Measurements from ENCODE around the gene MIX23.

- TF ChIP-seq CTCF (IDR thresholded peaks at IDR 0.05): no peak
- no peak for TF ChIP-seq POLR2A (IDR thresholded peaks at IDR 0.05)
These were observed 14.2 kb upstream of the MIX23 start for GRCh38 chr3:122397201-122397600.
